BE2C (cell line): ENCODE measurements around the gene FOXD1.
"Not testable (repeated sequence)": the region's sequence is repeated elsewhere in the genome, so short reads cannot be mapped to it uniquely, and the experiment has no call there.

Experiments
- DNase-seq: peaks from one replicate; pipeline ENCODE4 v3.0.0-alpha.2; 2020
- H3K27me3 ChIP-seq: fragments of 250-450 bp; sonication (Bioruptor Pico); 2 replicates; pipeline ENCODE4 v1.5.1; 2020; ENCODE audit warnings: mild to moderate bottlenecking
- H3K36me3 ChIP-seq: fragments of 250-450 bp; sonication (Bioruptor Pico); 2 replicates; pipeline ENCODE4 v1.5.1; 2020; ENCODE audit warnings: mild to moderate bottlenecking
- H3K4me1 ChIP-seq: fragments of 250-450 bp; sonication (Bioruptor Pico); 2 replicates; pipeline ENCODE4 v1.5.1; 2020
- H3K4me3 ChIP-seq: 2 replicates; pipeline ENCODE4 v1.5.1; 2011; ENCODE audit warnings: low read depth, low read length
- H3K9me3 ChIP-seq: fragments of 250-450 bp; sonication (Bioruptor Pico); 2 replicates; pipeline ENCODE4 v1.5.1; 2020
- TF ChIP-seq, protein P1 (sequence below): IDR thresholded peaks from 2 replicates; pipeline ENCODE4 v1.5.1; 2012; ENCODE audit warnings: mild to moderate bottlenecking, low read depth, low read length

Gene FOXD1

DNA sequence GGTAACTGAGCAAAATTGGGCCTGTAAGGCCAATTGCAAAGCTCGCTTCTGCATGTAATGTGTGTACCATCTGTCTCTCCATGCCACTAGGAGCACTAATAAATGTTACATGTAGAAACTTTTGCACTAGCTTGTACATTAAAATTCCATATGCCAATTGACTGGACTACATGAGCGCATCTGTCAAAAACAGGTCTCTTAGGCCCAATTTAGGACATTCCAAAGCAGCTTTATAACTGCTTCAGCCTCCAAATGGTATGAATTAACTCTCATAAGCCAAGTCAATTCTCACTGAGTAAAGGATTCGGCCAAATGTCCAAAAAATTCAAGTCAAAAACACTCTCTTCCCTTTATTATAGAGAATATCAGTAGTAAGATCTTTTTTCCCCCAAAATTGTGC lies 23.5 kb upstream of the FOXD1 start:
- Histone ChIP-seq H3K9me3 (no peaks in the 10 kb centered on the region), H3K27me3 (peaks cover 3% of the 10 kb centered on the region; the same call in 1 of the 2 replicates), H3K4me3 (no peak overlapping the region), H3K36me3 (no peaks in the 10 kb centered on the region), H3K4me1 (no peaks in the 10 kb centered on the region)
- no peak for DNase-seq
- TF ChIP-seq, protein P1, sequence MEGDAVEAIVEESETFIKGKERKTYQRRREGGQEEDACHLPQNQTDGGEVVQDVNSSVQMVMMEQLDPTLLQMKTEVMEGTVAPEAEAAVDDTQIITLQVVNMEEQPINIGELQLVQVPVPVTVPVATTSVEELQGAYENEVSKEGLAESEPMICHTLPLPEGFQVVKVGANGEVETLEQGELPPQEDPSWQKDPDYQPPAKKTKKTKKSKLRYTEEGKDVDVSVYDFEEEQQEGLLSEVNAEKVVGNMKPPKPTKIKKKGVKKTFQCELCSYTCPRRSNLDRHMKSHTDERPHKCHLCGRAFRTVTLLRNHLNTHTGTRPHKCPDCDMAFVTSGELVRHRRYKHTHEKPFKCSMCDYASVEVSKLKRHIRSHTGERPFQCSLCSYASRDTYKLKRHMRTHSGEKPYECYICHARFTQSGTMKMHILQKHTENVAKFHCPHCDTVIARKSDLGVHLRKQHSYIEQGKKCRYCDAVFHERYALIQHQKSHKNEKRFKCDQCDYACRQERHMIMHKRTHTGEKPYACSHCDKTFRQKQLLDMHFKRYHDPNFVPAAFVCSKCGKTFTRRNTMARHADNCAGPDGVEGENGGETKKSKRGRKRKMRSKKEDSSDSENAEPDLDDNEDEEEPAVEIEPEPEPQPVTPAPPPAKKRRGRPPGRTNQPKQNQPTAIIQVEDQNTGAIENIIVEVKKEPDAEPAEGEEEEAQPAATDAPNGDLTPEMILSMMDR, result no peak

DNA sequence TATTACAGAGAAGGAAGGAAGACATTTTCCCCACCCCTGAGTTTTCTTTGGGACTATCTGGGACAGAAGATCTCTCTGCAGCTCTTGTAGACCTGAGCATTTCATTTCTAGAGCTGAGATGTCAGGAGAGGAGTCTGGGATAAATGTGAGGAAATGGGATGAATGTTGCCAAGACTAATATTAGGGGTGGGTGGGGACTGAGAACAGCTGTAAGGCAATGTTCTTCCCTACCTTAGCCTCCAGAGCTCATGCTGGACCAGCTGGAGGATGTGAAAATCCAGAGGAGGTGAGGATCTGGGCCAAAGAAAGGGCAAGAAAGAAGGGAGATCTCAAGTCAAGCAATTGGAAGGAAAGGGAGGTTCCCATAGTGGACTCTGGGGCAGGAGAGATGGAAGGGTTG lies 23.1 kb upstream of the FOXD1 start:
- Histone ChIP-seq H3K36me3 (no peaks in the 10 kb centered on the region), H3K4me1 (no peaks in the 10 kb centered on the region), H3K4me3 (no peak overlapping the region), H3K27me3 (peaks cover 3% of the 10 kb centered on the region; the same call in 1 of the 2 replicates), H3K9me3 (no peaks in the 10 kb centered on the region)
- no peak for DNase-seq
- TF ChIP-seq, protein P1, result no peak

DNA sequence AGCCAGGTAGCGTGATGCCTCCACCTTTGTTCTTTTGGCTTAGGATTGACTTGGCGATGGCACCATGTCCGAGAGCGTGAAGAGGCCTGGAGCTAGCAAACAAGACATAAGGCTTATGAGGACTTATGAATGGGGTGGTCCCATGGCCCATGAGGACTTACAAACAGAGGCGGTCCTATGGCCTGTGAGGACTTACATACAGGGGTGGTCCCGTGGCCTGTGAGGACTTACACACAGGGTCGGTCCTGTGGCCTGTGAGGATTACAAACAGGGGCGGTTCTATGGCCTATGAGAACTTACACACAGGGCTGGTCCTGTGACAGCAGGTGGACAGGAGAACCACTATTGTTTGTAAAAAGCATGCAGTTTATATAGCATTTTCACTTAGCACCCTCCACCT lies 21.3 kb upstream of the FOXD1 start:
- Histone ChIP-seq H3K36me3 (no peaks in the 10 kb centered on the region), H3K4me1 (no peaks in the 10 kb centered on the region), H3K9me3 (no peaks in the 10 kb centered on the region), H3K4me3 (no peak overlapping the region), H3K27me3 (no peaks in the 10 kb centered on the region)
- TF ChIP-seq, protein P1, result no peak
- DNase-seq, result no peak

DNA sequence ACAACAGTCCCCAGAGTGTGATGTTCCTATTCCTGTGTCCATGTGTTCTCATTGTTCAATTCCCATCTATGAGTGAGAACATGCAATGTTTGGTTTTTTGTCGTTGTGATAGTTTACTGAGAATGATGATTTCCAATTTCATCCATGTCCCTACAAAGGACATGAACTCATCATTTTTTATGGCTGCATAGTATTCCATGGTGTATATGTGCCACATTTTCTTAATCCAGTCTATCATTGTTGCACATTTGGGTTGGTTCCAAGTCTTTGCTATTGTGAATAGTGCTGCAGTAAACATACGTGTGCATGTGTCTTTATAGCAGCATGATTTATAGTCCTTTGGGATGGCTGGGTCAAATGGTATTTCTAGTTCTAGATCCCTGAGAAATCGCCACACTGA lies 20.1 kb upstream of the FOXD1 start:
- DNase-seq, H3K9me3 ChIP-seq, H3K36me3 ChIP-seq, H3K4me1 ChIP-seq, H3K27me3 ChIP-seq, H3K4me3 ChIP-seq: not testable (repeated sequence)

DNA sequence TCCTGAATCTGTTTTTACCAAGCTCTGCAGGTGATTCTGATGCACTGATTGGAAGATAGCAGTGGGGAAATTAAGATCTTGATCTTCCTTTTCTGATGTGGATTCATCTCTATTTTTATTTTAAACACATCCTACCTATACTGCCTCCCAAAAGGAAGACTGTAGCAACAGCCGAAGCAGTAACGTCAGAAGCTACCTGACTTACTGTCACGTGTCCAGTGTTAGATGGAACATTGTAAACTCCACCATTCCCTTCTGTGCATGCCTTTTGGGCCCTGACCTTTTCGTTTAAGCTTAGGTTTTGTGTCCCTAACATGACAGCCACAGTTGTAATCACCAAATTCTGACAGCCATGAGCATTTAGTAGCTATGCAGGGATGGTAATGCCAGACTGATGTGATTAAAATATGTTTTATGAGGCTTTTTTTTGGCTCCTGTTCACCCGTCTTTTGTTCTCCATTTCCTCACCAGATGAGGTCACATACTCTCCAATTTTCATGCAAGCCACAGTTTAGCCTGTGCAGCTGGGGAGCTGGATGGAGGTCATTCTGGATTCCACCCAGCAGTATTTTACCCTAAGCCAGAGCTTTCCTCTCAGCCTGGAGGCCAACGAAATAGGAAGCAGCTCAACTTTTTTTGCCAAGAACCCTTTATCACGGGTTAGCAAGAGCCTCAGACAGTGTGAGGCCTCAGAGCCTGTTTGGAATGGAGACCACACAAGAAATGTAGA lies 15.6 kb upstream of the FOXD1 start:
- Histone ChIP-seq H3K4me1 (no peaks in the 10 kb centered on the region), H3K36me3 (no peaks in the 10 kb centered on the region), H3K4me3 (no peak overlapping the region), H3K27me3 (peaks cover 17% of the 10 kb centered on the region), H3K9me3 (no peaks in the 10 kb centered on the region)
- TF ChIP-seq, protein P1, result no peak
- DNase-seq, result no peak

DNA sequence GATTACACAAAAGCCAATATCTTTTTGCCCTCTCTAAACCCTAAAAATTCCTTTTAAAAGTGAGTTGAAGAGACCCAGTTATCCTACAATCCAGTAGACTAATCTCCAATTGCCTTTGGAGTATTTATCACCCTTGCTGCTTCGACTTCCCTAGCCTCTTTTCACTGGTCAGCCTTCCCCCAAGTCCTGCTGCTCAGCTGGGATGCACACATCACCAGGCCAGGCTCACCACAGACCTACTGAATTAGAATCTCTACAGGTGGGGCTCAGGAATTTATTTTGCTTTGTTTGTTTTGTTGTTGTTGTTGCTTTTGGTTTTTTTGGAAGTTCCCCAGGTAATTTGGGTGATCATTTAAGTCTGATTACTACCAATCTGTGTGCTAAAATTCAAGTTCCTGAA lies 11.6 kb upstream of the FOXD1 start:
- no peaks in the 10 kb centered on the region for H3K36me3 ChIP-seq
- TF ChIP-seq, protein P1, result no peak
- DNase-seq, result no peak
- peaks cover 17% of the 10 kb centered on the region for H3K27me3 ChIP-seq
- no peaks in the 10 kb centered on the region for H3K9me3 ChIP-seq
- no peaks in the 10 kb centered on the region for H3K4me1 ChIP-seq
- no peak overlapping the region for H3K4me3 ChIP-seq
